NOMO-1 treated with dmso at 0.1 percent for 144 hours (cell line): ENCODE results near the gene APIP.
"Not testable (repeated sequence)": the region's sequence is repeated elsewhere in the genome, so short reads cannot be mapped to it uniquely, and the experiment has no call there.

Source experiments
- DNase-seq: peaks from one replicate; lab custom pipeline; 2025; ENCODE audit not compliant: unreplicated experiment; lab: John Stamatoyannopoulos, UW

Gene APIP

GRCh38 chr11:34926101-34926830 lies 10.1 kb upstream of the APIP start:
- DNase-seq, result peak; percentile 28

- DNase-seq, result no peak
Measured at GRCh38 chr11:34924714-34925113, 8.5 kb upstream of the APIP start.

- DNase-seq, result no peak
Measured at GRCh38 chr11:34921156-34921555, 5.0 kb upstream of the APIP start.

GRCh38 chr11:34916843-34917770 lies 928 bp upstream of the APIP start:
- DNase-seq, result no peak

GRCh38 chr11:34915136-34916014 lies 804 bp downstream of the APIP start:
- DNase-seq, result peak; percentile 40

GRCh38 chr11:34913556-34913955 lies 2.6 kb downstream of the APIP start:
- DNase-seq, result not testable (repeated sequence)

- DNase-seq, result no peak
Measured at GRCh38 chr11:34911676-34912075, 4.5 kb downstream of the APIP start.

- no peak for DNase-seq
Measured at GRCh38 chr11:34910817-34911216, 5.4 kb downstream of the APIP start.

GRCh38 chr11:34909955-34910354 lies 6.2 kb downstream of the APIP start:
- peak; percentile 35 for DNase-seq

- no peak for DNase-seq
Measured at GRCh38 chr11:34909415-34909814, 6.8 kb downstream of the APIP start.

- no peak for DNase-seq
Measured at GRCh38 chr11:34907934-34908593, 8.1 kb downstream of the APIP start.

GRCh38 chr11:34905666-34906065 lies 10.5 kb downstream of the APIP start:
- DNase-seq, result no peak

GRCh38 chr11:34904421-34904955 lies 11.7 kb downstream of the APIP start:
- no peak for DNase-seq

- no peak for DNase-seq
Measured at GRCh38 chr11:34899633-34900016, 16.6 kb downstream of the APIP start.

GRCh38 chr11:34898474-34898873 lies 17.7 kb downstream of the APIP start:
- DNase-seq, result no peak

- no peak for DNase-seq
Measured at GRCh38 chr11:34897171-34897870, 18.9 kb downstream of the APIP start.

- DNase-seq, result not testable (repeated sequence)
Measured at GRCh38 chr11:34896191-34896590, 20.0 kb downstream of the APIP start.

GRCh38 chr11:34893416-34893815 lies 22.8 kb downstream of the APIP start:
- no peak for DNase-seq

- no peak for DNase-seq
Measured at GRCh38 chr11:34891611-34892010, 24.6 kb downstream of the APIP start.

- DNase-seq, result no peak
Measured at GRCh38 chr11:34890812-34891211, 25.4 kb downstream of the APIP start.
